Muscle of leg (tissue), 11 donors: ENCODE measurements around the gene CLCN2. TPM values are rescaled to one million over a fixed set of nuclear protein-coding genes. Genes with fewer than 3 reads are reported as not detected.
A peak's percentile ranks its signal among the peaks of the same experiment; 100 is the strongest.

Source experiments
- DNase-seq: peaks from one replicate; pipeline ENCODE4 v3.0.0; 2013
- H3K27ac ChIP-seq: one replicate; pipeline ENCODE4 v1.5.1; 2013; ENCODE audit warnings: mild to moderate bottlenecking, low read length, control low read depth
- H3K27me3 ChIP-seq: one replicate; pipeline ENCODE4 v1.6.1; 2013; ENCODE audit warnings: low read length; ENCODE audit not compliant: control insufficient read depth, insufficient read depth
- H3K36me3 ChIP-seq: one replicate; pipeline ENCODE4 v1.6.1; 2013; ENCODE audit warnings: low read length; ENCODE audit not compliant: control insufficient read depth, insufficient read depth
- H3K4me1 ChIP-seq: one replicate; pipeline ENCODE4 v1.6.1; 2013; ENCODE audit warnings: low read length; ENCODE audit not compliant: control insufficient read depth, insufficient read depth
- H3K4me3 ChIP-seq: one replicate; pipeline ENCODE4 v1.5.1; 2013; ENCODE audit warnings: low read length, control low read depth
- H3K9me3 ChIP-seq: replicated peaks from 2 replicates; pipeline ENCODE4 v1.6.1; 2013; ENCODE audit warnings: low read depth, low read length; ENCODE audit not compliant: control insufficient read depth
- WGBS: methylation state at CpG from one replicate; pipeline ENCODE4 v1.1.5; 2013; ENCODE audit warnings: missing lambda C conversion rate; ENCODE audit not compliant: insufficient coverage; 5-methylcytosine and 5-hydroxymethylcytosine counted together
- polyA plus RNA-seq, 8 donors: library from polyadenylated mRNA; unstranded; fragments of 120-200 nt; gene quantifications; one replicate each; pipeline versions ENCODE4 v1.2.1 to v1.2.3, GENCODE V29; 2013; ENCODE audit warnings: inconsistent platforms in 1 of 8, low replicate concordance in 1 of 8; ENCODE audit not compliant: insufficient read length in 8 of 8, insufficient read depth in 1 of 8
- total RNA-seq: library from RNA; stranded (reverse); fragments of 120-200 nt; gene quantifications from one replicate; pipeline ENCODE4 v1.2.4, GENCODE V29; 2013

CLCN2 gene
- total and polyA plus RNA-seq, 9 donors, result 2.5 to 5.3 (median 3.9) TPM

DNA sequence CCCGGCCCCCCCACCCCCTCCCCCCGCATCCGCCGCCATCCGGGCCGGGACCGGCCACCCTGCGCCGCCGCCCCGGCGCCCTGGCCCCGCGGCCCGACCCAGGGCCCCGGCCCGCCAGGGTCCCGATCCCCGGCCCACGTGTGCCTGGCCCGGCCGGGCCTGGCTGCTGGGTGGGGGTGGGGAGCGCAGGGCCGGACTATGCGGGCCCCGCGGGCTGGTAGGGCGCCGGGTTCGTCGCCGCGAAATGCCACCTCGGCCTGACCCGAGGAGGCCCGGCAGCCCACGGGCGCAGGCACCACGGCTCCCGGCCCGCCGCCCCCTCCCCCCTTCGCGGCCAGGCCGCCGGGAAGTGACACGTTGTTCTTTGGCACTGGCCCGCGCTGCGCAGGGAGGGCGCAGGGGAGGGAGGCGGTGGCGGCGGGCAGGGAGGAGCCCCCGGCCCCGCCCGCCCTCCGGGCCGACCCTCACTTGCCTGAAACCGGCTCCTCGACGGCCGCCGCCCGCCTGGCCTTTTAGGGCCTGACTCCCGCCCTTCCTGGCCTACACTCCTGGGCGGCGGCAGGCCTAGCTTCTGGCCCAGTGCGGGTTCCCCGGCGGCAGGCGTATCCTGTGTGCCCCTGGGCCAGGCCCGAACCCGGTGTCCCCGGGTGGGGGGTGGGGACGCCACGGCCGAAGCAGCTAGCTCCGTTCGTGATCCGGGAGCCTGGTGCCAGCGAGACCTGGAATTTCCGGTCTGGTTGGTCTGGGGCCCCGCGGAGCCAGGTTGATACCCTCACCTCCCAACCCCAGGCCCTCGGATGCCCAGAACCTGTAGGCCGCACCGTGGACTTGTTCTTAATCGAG is 46.5 kb downstream of the CLCN2 start:
- peaks cover 37% of the 10 kb centered on the region for H3K36me3 ChIP-seq
- no peaks in the 10 kb centered on the region for H3K27me3 ChIP-seq
- WGBS, result under 1% methylated on average over 55 of the region's 89 CpGs
- H3K9me3 ChIP-seq, result no peaks in the 10 kb centered on the region
- DNase-seq, result peak; percentile 91
- peak overlapping the region; percentile 90 for H3K27ac ChIP-seq
- peak overlapping the region; percentile 80 for H3K4me3 ChIP-seq
- H3K4me1 ChIP-seq, result peaks cover 31% of the 10 kb centered on the region

DNA sequence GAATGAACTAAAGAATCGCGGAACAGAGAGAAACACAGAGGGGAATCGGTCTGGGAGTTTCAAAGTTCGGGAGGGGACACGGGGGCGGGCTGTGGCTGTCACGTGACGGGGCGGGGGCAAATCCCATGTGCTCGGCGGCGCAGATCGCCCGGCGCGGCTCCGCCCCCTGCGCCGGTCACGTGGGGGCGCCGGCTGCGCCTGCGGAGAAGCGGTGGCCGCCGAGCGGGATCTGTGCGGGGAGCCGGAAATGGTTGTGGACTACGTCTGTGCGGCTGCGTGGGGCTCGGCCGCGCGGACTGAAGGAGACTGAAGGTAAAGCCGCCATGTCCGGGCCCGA is 47.1 kb downstream of the CLCN2 start, which contains the start of gene EIF4G1:
Gene EIF4G1, plus strand, starts transcription at position 244 of the 337 bp plus-strand sequence. CDS start 1,191 bp downstream, outside the sequence.
- WGBS, result under 1% methylated on average over 31 of the region's 40 CpGs
- Histone ChIP-seq H3K9me3 (no peaks in the 10 kb centered on the region), H3K4me1 (peaks cover 25% of the 10 kb centered on the region), H3K27me3 (no peaks in the 10 kb centered on the region), H3K36me3 (peaks cover 34% of the 10 kb centered on the region), H3K27ac (peak within 1 kb of the TSS; percentile 90), H3K4me3 (peak within 1 kb of the TSS; percentile 80)
- DNase-seq, result peak; percentile 97

DNA sequence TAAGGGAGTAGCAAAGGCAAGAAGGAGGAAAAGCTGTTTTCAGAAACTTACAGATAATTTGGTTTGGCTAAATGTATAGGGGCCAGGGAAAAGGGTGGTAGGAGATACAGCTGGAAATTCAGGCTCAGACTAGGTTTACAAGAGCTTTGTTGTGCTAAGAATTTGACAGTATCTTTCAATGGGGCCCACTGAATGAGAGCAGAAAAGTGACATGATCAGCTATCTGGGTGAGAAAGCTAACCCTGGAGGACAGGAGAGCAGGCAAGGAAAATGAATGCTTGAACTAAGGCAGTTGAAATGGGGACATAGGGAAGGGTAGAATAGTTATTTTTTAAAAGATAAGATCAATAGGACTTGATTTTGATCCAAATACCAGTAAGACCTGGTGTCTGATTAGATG is 49.8 kb downstream of the CLCN2 start:
- no peak overlapping the region for H3K4me3 ChIP-seq
- peaks cover 31% of the 10 kb centered on the region for H3K36me3 ChIP-seq
- no peaks in the 10 kb centered on the region for H3K27me3 ChIP-seq
- H3K9me3 ChIP-seq, result no peaks in the 10 kb centered on the region
- H3K27ac ChIP-seq, result no peak overlapping the region
- H3K4me1 ChIP-seq, result peaks cover 13% of the 10 kb centered on the region
- DNase-seq, result no peak

DNA sequence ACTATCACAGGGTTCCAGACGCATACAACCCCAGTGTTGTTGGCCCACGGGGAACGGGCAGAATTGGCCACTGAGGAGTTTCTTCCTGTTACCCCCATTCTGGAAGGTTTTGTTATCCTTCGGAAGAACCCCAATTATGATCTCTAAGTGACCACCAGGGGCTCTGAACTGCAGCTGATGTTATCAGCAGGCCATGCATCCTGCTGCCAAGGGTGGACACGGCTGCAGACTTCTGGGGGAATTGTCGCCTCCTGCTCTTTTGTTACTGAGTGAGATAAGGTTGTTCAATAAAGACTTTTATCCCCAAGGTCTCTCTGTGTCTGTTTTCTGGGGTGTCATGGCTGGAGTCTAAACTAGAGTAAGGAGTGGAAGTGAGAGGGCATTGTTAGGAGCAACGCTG is 52.7 kb downstream of the CLCN2 start:
- Histone ChIP-seq H3K27me3 (no peaks in the 10 kb centered on the region), H3K36me3 (peaks cover 51% of the 10 kb centered on the region)
- 33% methylated on average over 2 of the region's 7 CpGs for WGBS

DNA sequence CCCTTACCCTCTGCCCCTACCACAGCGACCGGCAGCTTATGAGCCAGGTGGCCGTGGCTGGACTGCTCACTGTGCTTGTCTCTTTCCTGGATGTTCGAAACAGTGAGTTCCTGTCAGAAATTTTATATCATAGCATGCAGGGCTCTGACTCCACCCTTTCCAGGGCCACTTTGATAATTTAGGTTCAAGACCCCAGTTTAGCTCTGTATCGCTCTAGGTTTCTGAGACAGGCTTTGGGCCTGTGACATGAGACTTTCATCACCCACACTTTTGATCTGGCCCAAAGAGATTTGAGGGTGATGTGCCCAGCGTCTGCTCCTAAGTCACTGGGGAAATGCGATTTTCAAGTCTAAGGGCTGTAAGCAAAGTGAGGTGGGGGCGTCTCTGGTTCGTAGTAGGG is 53.5 kb downstream of the CLCN2 start:
- no peak overlapping the region for H3K27ac ChIP-seq
- no peaks in the 10 kb centered on the region for H3K4me1 ChIP-seq
- H3K4me3 ChIP-seq, result no peak overlapping the region
- H3K36me3 ChIP-seq, result peaks cover 60% of the 10 kb centered on the region
- no peaks in the 10 kb centered on the region for H3K27me3 ChIP-seq
- H3K9me3 ChIP-seq, result no peaks in the 10 kb centered on the region
- 95% methylated on average over 9 of the region's 9 CpGs for WGBS
- no peak for DNase-seq

More for the DNA sequence above, 52.7 kb downstream of the CLCN2 start:
- Histone ChIP-seq H3K4me1 (no peaks in the 10 kb centered on the region), H3K27ac (no peak overlapping the region), H3K9me3 (no peaks in the 10 kb centered on the region), H3K4me3 (no peak overlapping the region)
- no peak for DNase-seq

DNA sequence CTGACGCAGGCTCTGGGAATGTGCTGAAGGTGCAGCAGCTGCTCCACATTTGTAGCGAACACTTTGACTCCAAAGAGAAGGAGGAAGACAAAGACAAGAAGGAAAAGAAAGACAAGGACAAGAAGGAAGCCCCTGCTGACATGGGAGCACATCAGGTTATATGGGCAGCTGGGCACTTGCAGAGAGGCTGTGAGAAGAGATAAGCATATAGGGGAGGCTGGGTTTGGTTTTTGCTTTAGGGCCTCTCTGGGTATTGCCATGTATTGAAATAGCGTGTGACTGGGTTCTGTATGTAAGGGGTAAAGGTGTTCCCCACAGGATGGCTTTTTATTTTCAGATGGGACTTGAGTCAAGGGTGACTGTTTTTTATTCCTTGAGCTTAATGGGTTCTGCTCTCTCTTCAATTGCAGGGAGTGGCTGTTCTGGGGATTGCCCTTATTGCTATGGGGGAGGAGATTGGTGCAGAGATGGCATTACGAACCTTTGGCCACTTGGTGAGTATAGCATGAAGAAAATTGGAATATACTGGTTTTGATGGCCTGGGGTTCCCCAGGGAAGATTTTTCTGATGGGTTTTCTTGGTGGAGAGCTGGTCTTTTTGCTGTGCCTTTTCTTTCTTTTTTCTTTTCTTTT is 54.9 kb downstream of the CLCN2 start:
- H3K36me3 ChIP-seq, result peaks cover 74% of the 10 kb centered on the region
- no peaks in the 10 kb centered on the region for H3K4me1 ChIP-seq
- H3K9me3 ChIP-seq, result no peaks in the 10 kb centered on the region
- no peak overlapping the region for H3K27ac ChIP-seq
- 100% methylated on average over 1 of the region's 4 CpGs for WGBS
- H3K4me3 ChIP-seq, result no peak overlapping the region
- H3K27me3 ChIP-seq, result no peaks in the 10 kb centered on the region
- no peak for DNase-seq

DNA sequence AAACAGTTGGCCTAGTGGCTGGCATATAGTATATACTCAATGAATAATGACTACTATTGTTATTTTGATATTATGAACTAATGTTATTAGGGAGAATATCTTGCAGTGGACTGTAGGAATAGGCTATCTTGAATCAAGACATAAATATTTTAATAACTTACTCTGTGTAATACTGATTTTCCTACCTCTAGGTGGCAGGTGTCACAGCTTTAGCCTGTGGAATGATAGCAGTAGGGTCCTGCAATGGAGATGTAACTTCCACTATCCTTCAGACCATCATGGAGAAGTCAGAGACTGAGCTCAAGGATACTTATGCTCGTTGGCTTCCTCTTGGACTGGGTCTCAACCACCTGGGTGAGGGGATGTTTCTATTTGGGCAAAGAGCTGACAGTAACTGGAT is 55.8 kb downstream of the CLCN2 start:
- Histone ChIP-seq H3K36me3 (peaks cover 80% of the 10 kb centered on the region), H3K4me1 (no peaks in the 10 kb centered on the region), H3K27ac (no peak overlapping the region), H3K4me3 (no peak overlapping the region), H3K27me3 (no peaks in the 10 kb centered on the region), H3K9me3 (no peaks in the 10 kb centered on the region)
- WGBS, result no CpG with 5 or more reads among the region's 1 CpG
- DNase-seq, result no peak

DNA sequence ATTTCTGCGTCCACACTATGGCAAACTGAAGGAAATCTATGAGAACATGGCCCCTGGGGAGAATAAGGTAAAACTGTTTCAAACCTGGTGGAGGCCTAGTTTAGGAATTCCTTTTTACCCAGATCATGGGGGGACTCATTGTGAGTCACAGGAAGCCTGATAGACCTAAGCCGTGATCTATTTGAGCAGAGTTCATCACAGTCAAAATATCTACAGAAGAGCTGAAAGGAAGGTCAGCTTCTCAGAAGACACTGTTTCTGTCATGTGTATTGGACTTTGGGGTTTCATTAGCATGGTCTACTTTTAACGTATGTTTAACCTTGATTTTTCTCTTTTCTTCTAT is 61.1 kb downstream of the CLCN2 start:
- Histone ChIP-seq H3K36me3 (peaks cover 48% of the 10 kb centered on the region), H3K4me3 (no peak overlapping the region), H3K9me3 (no peaks in the 10 kb centered on the region), H3K27me3 (no peaks in the 10 kb centered on the region), H3K27ac (no peak overlapping the region), H3K4me1 (peaks cover 14% of the 10 kb centered on the region)
- WGBS, result 83% methylated on average over 1 of the region's 3 CpGs
- DNase-seq, result no peak

DNA sequence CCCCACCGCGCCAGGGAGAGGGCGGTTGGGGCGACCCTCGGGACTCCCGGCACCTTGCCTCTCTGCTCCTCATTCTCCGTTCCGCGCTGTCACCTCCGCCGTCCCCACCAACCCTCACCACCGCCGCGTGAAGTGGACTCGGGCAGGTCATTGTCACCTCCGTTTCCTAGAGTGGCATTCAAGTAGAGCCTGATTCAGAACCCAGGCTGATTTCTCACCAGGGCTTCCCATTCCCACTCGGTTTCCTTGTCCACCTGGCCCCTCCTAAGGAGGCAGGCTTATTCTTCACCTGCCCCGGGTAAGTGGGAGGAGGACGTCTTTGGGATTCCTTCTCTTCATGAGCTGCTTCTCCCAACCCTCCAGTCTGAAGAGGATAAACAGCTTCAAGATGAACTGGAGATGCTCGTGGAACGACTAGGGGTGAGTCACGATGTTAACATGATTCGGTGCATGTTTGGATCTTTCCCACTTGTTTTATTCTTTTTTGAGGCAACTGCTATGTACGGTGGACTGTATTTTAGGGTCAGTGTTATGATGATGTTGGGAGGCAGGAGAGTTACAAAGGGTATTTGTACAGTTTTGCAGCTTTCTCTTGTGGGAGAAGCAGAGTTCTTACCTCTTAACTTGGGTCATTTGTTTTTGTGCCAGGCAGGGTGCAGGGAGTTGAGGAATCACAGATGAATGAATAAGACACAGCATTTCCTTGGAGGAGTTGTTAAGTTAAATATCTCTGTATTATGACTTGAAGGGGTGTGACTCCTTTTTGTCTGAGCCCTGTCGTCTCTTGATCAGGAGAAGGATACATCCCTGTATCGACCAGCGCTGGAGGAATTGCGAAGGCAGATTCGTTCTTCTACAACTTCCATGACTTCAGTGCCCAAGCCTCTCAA is 61.7 kb downstream of the CLCN2 start:
- peak overlapping the region; percentile 90 for H3K4me3 ChIP-seq
- WGBS, result 4% methylated on average over 16 of the region's 29 CpGs
- H3K27ac ChIP-seq, result peak overlapping the region; percentile 40
- H3K4me1 ChIP-seq, result peaks cover 14% of the 10 kb centered on the region
- peak; percentile 18 for DNase-seq
- no peaks in the 10 kb centered on the region for H3K27me3 ChIP-seq
- H3K9me3 ChIP-seq, result no peaks in the 10 kb centered on the region
- peaks cover 43% of the 10 kb centered on the region for H3K36me3 ChIP-seq
